Activated naive CD4-positive, alpha-beta T cell treated with Interleukin-2 at 50 U/mL for 16 hours (primary cell): ENCODE measurements around the gene EML4.
"Not testable (repeated sequence)": the region's sequence is repeated elsewhere in the genome, so short reads cannot be mapped to it uniquely, and the experiment has no call there.

ENCODE experiments used
- DNase-seq: peaks from one replicate; pipeline ENCODE4 v3.0.0-alpha.2; 2020

EML4 gene

GRCh38 chr2:42314892-42315468 lies 145.8 kb downstream of the EML4 start:
- DNase-seq = no peak

- no peak for DNase-seq
Measured at GRCh38 chr2:42315844-42316470, 146.8 kb downstream of the EML4 start.

- DNase-seq = no peak
Measured at GRCh38 chr2:42316910-42317309, 147.8 kb downstream of the EML4 start.

- no peak for DNase-seq
Measured at GRCh38 chr2:42317486-42317885, 148.3 kb downstream of the EML4 start.

- no peak for DNase-seq
Measured at GRCh38 chr2:42317945-42318344, 148.8 kb downstream of the EML4 start.

- no peak for DNase-seq
Measured at GRCh38 chr2:42319265-42319664, 150.1 kb downstream of the EML4 start.

GRCh38 chr2:42321452-42322064 lies 152.4 kb downstream of the EML4 start:
- no peak for DNase-seq

- no peak for DNase-seq
Measured at GRCh38 chr2:42324244-42324643, 155.1 kb downstream of the EML4 start.

- DNase-seq = no peak
Measured at GRCh38 chr2:42324949-42325348, 155.8 kb downstream of the EML4 start.

GRCh38 chr2:42325609-42326008 lies 156.5 kb downstream of the EML4 start:
- no peak for DNase-seq

- no peak for DNase-seq
Measured at GRCh38 chr2:42327125-42327524, 158.0 kb downstream of the EML4 start.

- DNase-seq = no peak
Measured at GRCh38 chr2:42328148-42328833, 159.1 kb downstream of the EML4 start.

GRCh38 chr2:42328923-42329322 lies 159.8 kb downstream of the EML4 start:
- DNase-seq = no peak

GRCh38 chr2:42329736-42330135 lies 160.6 kb downstream of the EML4 start:
- no peak for DNase-seq

GRCh38 chr2:42331569-42332284 lies 162.6 kb downstream of the EML4 start:
- DNase-seq = no peak

GRCh38 chr2:42332575-42332974 lies 163.4 kb downstream of the EML4 start:
- no peak for DNase-seq

GRCh38 chr2:42333579-42333978 lies 164.4 kb downstream of the EML4 start:
- DNase-seq = no peak

GRCh38 chr2:42334220-42334619 lies 165.1 kb downstream of the EML4 start:
- DNase-seq = no peak

- DNase-seq = not testable (repeated sequence)
Measured at GRCh38 chr2:42334865-42335264, 165.7 kb downstream of the EML4 start.

- no peak for DNase-seq
Measured at GRCh38 chr2:42335514-42336104, 166.5 kb downstream of the EML4 start.

- DNase-seq = no peak
Measured at GRCh38 chr2:42336361-42336965, 167.3 kb downstream of the EML4 start.

- no peak for DNase-seq
Measured at GRCh38 chr2:42337356-42337820, 168.2 kb downstream of the EML4 start.
